ENCODE results near the gene RDH12. TPM values are rescaled to one million over a fixed set of nuclear protein-coding genes. Genes with fewer than 3 reads are reported as not detected.

Gene RDH12
- total RNA-seq, 1 experiment from 2014 or later: 0.27 TPM

- Histone ChIP-seq H3K4me2 (ENCODE audit: low read length) (no peak overlapping the region), H4K20me1 (ENCODE audit: insufficient read depth) (no peaks in the 10 kb centered on the region), H3K36me3 (ENCODE audit: control insufficient read depth in 1 of 2, insufficient read depth in 2 of 2, low read length in 2 of 2) (peaks cover 25 to 36% of the 10 kb centered on the region in 2 experiments; a peak in 3 of 4 replicates), H3K79me2 (ENCODE audit: insufficient read depth, low read length) (no peaks in the 10 kb centered on the region), H3K9me3 (ENCODE audit: control insufficient read depth in 1 of 2, insufficient read depth in 1 of 2, low read depth in 1 of 2, low read length in 2 of 2) (no peaks in the 10 kb centered on the region), H3K9me2 (ENCODE audit: insufficient read depth) (no peaks in the 10 kb centered on the region), H2AFZ (ENCODE audit: low read depth, low read length, poor library complexity, severe bottlenecking) (no peak overlapping the region), H3K9ac (ENCODE audit: low read length) (no peak overlapping the region), H3K4me3 (replicated peaks in 1 of 2; ENCODE audit: low read depth in 1 of 2, low read length in 2 of 2) (no peak overlapping the region), H3K27me3 (ENCODE audit: insufficient read depth, low read length) (no peaks in the 10 kb centered on the region), H3K27ac (ENCODE audit: low read depth, low read length) (no peak overlapping the region), H3K4me1 (ENCODE audit: control insufficient read depth in 1 of 2, insufficient read depth in 2 of 2, low read length in 2 of 2) (no peaks in the 10 kb centered on the region)
- ChIA-PET RAD21 (ENCODE audit: low non-redundant PET in 1 of 2, low total read pairs in 2 of 2, uncharacterized antibody in 2 of 2, unreplicated experiment in 2 of 2) (no interaction called here), CTCF (no interaction called here), POLR2A (no interaction called here)
- no TSS peak for BruUV-seq (replicated peaks)
- intact Hi-C loops (cut with micrococcal nuclease): no loop called here
- TF ChIP-seq ELF1 (IDR thresholded peaks at IDR 0.05; ENCODE audit: borderline replicate concordance, low read depth): no peak
- TF ChIP-seq POLR2A (IDR thresholded peaks at IDR 0.05; ENCODE audit: borderline replicate concordance, extremely low read depth, insufficient read depth, insufficient read length): no peak
- no peak for TF ChIP-seq SP1 (IDR thresholded peaks at IDR 0.05; ENCODE audit: low read depth)
- TF ChIP-seq MAX (IDR thresholded peaks at IDR 0.05): no peak
- TF ChIP-seq YY1 (IDR thresholded peaks at IDR 0.05; ENCODE audit: extremely low read depth, insufficient replicate concordance, low read depth, low read length): no peak
- no peak for TF ChIP-seq ZFX (IDR thresholded peaks at IDR 0.05)
- TF ChIP-seq POLR2AphosphoS5 (IDR thresholded peaks at IDR 0.05; ENCODE audit: low read depth, low read length): no peak
- TF ChIP-seq EZH2phosphoT487 (IDR thresholded peaks at IDR 0.05; ENCODE audit: borderline replicate concordance): no peak
- TF ChIP-seq SIN3A (IDR thresholded peaks at IDR 0.05; ENCODE audit: low read depth): no peak
- no peak for TF ChIP-seq EZH2 (IDR thresholded peaks at IDR 0.05)
- no peak for TF ChIP-seq CEBPB (IDR thresholded peaks at IDR 0.05; ENCODE audit: low read depth)
- no peak for TF ChIP-seq SRF (IDR thresholded peaks at IDR 0.05; ENCODE audit: low read depth)
- no peak for DNase-seq (ENCODE audit: low read depth, low spot score)
- no peak for ATAC-seq
These were observed 47.9 kb upstream of the RDH12 start for GRCh38 chr14:67653651-67654280.

GRCh38 chr14:67663633-67664032 is 38.1 kb upstream of the RDH12 start:
- no peak for ATAC-seq
- POLR2A ChIA-PET: no interaction called here
- no peak for TF ChIP-seq ZFX (IDR thresholded peaks at IDR 0.05)
- no peak overlapping the region for H3K27ac ChIP-seq (ENCODE audit: low read depth, low read length)
- RAD21 ChIA-PET (ENCODE audit: low non-redundant PET in 1 of 2, low total read pairs in 2 of 2, uncharacterized antibody in 2 of 2, unreplicated experiment in 2 of 2): no interaction called here
- no peaks in the 10 kb centered on the region for H3K36me3 ChIP-seq (ENCODE audit: control insufficient read depth in 1 of 2, insufficient read depth in 2 of 2, low read length in 2 of 2)
- H3K4me3 ChIP-seq (replicated peaks in 1 of 2; ENCODE audit: low read depth in 1 of 2, low read length in 2 of 2): no peak overlapping the region
- H3K4me2 ChIP-seq (ENCODE audit: low read length): no peak overlapping the region
- CTCF ChIA-PET: interaction anchor here (0.8 to 1.6 kb wide), 3 partner anchors 45 to 236 kb away, joined by 4 to 5 read pairs (median 4); no protein-coding TSS in a partner anchor
- H4K20me1 ChIP-seq (ENCODE audit: insufficient read depth): no peaks in the 10 kb centered on the region
- intact Hi-C loops (cut with micrococcal nuclease): no loop called here
- no TSS peak for BruUV-seq (replicated peaks)
- no peaks in the 10 kb centered on the region for H3K4me1 ChIP-seq (ENCODE audit: control insufficient read depth in 1 of 2, insufficient read depth in 2 of 2, low read length in 2 of 2)
- no peak overlapping the region for H2AFZ ChIP-seq (ENCODE audit: low read depth, low read length, poor library complexity, severe bottlenecking)
- H3K79me2 ChIP-seq (ENCODE audit: insufficient read depth, low read length): peaks cover 31% of the 10 kb centered on the region
- H3K9ac ChIP-seq (ENCODE audit: low read length): no peak overlapping the region
- no peaks in the 10 kb centered on the region for H3K27me3 ChIP-seq (ENCODE audit: insufficient read depth, low read length)
- DNase-seq (ENCODE audit: low read depth, low spot score): no peak
- H3K9me3 ChIP-seq (ENCODE audit: control insufficient read depth in 1 of 2, insufficient read depth in 1 of 2, low read depth in 1 of 2, low read length in 2 of 2): no peaks in the 10 kb centered on the region
- no peaks in the 10 kb centered on the region for H3K9me2 ChIP-seq (ENCODE audit: insufficient read depth)
